Measurements from ENCODE around the gene PLEKHM1.
A peak's percentile ranks its signal among the peaks of the same experiment; 100 is the strongest.
"Not testable (repeated sequence)": the region's sequence is repeated elsewhere in the genome, so short reads cannot be mapped to it uniquely, and the experiment has no call there.

Gene PLEKHM1

DNA sequence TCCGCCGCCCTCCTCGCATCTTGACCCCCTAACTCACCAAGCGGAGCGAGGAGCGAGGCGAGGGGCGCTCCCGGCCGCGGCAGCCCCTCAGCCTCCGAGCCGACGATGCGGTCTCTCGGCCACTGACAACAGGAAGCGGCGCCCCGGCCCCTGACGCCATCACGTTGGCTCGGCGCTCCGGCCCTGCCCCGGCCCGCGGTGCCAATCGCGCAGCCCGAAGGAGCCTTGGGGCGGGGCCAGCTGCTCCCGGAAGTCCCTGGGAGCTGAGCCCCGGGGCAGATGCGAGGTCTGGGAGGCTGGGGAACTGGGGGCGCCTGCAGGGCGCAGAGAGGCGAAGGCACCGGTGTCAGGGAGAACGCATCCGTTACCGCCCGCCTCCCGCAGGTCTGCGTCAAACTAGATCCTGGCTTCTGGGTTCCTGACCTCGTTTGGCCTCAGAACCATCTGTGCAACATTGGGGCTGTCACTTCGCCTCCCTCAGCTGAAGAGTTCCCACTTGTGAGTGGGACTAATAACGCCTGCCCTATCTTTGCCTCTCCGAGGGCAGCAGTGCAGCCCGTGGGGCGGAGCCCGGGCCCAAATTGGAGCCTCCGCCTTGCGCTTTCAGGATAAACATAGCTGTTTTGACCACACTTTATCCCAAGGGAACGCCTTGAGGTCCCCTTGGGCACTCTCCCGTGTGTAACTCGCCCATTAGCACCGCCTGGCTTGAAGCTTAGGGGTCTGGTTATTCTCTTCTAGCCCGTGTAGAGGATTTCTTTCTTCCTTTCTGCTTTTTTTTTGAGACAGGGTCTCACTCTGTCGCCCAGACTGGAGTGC, at the start of gene PLEKHM1:
Gene PLEKHM1 (minus strand): TSS at position 107 of the 819 bp plus-strand sequence. CDS start 8,237 bp downstream, outside the sequence.
- DNase-seq = peak; percentile 85

- DNase-seq = not testable (repeated sequence)
Observed at GRCh38 chr17:45538168-45538567, 47.6 kb upstream of the PLEKHM1 start.

DNA sequence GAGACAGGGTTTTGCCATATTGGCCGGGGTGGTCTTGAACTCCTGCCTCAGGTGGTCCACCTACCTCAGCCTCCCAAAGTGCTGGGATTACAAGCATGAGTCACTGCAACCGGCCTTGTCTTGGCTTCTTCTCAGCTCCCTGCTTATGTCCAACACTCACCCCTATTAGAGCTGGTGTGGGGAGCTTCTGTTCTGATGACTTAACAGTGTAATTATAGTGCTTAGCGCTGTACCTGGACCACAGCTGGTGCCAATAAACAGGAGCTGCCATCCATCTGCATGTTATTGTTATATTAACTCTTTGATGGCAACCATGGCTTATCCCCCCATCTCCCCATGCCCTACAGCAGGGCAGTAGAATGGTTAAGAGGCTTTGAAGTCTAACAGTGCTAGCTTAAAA, 15.6 kb upstream of the PLEKHM1 start:
- not testable (repeated sequence) for DNase-seq

- DNase-seq = not testable (repeated sequence)
Observed at GRCh38 chr17:45505183-45505582, 14.7 kb upstream of the PLEKHM1 start.

DNA sequence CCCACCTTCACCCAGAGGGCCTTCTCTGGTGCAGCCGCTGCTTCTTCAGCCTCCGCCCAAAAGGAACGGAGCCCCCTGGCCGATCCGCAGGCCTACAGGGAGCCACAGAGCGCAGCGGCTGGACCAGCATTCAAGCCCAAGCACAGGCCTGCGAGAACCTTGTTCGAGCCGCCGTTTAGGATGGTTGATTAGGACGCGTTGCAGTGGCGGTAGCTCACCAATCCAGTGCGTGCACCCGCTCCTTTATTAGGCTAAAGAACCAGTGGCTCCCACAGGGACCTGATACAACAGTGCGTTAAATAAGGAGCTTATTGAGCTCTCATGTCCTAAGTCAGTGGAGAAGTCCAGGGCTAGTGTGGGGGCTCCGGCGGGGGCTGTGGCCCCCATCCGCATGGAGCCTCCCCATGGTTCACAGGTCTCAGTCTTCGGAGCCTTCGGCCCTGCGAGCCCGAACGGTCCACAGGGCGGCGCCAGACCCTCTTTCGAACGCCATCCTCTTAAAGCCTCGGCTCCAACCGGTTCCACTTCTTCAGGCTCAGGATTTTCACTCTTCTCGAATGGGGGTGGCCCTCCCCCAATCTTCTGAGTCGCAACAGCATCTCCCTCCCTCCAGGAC, 10.7 kb upstream of the PLEKHM1 start:
- DNase-seq = not testable (repeated sequence)

DNA sequence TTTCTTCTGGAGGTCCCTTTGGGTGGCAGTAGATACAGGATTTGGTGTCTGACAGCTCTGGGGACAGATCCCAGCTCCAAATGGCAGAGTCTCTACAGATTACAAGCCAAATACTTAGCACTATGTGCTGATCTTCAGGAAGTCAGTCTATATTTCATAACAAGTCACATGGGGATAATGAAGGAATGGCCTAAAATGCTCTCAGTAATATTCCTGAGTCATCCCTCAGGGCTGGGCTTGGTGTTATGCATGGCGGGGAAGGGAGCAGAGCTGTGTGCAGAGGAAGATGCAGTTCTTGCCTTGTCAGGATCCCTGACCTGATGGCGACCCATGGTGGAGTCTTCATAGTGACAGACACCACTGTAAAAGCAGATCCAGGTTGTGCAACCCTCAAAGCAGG, 10.0 kb upstream of the PLEKHM1 start:
- not testable (repeated sequence) for DNase-seq

GRCh38 chr17:45499208-45499607, 8.7 kb upstream of the PLEKHM1 start:
- not testable (repeated sequence) for DNase-seq

- DNase-seq = not testable (repeated sequence)
Observed at GRCh38 chr17:45498377-45498776, 7.9 kb upstream of the PLEKHM1 start.

GRCh38 chr17:45497449-45497848, 6.9 kb upstream of the PLEKHM1 start:
- DNase-seq = not testable (repeated sequence)

DNA sequence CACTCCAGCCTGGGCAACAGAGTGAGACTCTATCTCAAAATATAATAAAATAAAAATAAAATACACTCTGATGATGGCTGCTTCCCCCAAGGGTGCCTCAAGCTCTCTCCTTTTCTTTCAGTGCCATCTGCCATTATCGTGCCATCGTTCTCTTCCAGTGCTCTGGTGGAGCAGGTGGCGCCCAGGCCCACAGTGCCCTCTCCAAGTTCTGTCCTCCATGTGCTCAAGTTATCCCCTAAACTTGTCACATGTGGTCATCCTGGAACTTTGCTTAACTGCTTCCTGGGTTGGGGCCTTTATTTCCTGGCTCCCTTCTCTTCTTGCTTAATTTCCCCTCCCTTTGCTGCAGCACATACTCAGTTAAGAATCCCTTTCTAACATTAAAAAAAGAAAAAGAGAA, 6.0 kb upstream of the PLEKHM1 start:
- DNase-seq = not testable (repeated sequence)

DNA sequence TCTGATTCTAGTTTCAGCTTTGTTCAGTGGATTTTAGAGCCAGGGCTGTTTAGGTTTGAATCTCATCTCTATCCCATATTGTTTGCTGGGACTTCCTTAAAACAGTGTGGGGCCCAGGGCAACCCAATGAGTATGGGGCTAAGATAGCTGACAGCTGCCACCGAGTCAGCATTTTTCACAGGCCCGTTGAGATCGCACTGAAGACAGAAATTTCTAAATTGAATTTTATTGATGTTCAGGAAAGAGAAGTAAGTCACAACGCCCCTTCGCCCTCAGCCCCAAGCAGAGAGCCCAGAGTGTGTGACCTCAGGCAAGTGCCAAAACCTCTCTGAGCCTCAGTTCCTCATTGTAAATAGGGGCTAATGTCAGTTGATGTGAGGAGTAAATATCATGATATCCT, 4.0 kb upstream of the PLEKHM1 start:
- DNase-seq = not testable (repeated sequence)

- DNase-seq = not testable (repeated sequence)
Observed at GRCh38 chr17:45492156-45492555, 1.6 kb upstream of the PLEKHM1 start.

DNA sequence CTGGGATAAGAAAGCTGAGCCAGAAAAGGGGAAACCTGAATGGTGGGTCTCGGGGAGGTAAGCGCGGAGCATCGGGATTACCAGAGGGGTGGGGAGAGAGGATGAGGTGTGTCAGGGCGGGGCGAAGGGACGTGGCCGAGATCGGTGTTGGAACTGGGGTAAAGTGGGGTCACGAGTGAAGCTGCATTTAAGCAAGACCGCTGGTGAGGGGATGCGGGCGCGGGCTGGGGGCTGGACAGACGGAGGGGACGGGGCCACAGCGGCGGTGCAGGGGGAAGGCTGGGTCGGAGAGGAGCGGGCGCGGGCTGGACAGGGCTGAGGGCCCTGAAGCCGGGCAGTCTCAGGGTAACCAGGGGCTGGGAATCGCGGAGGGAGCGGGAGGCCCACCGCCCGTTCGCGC, 323 bp downstream of the PLEKHM1 start:
- DNase-seq = not testable (repeated sequence)

GRCh38 chr17:45487704-45488103, 2.8 kb downstream of the PLEKHM1 start:
- not testable (repeated sequence) for DNase-seq

DNA sequence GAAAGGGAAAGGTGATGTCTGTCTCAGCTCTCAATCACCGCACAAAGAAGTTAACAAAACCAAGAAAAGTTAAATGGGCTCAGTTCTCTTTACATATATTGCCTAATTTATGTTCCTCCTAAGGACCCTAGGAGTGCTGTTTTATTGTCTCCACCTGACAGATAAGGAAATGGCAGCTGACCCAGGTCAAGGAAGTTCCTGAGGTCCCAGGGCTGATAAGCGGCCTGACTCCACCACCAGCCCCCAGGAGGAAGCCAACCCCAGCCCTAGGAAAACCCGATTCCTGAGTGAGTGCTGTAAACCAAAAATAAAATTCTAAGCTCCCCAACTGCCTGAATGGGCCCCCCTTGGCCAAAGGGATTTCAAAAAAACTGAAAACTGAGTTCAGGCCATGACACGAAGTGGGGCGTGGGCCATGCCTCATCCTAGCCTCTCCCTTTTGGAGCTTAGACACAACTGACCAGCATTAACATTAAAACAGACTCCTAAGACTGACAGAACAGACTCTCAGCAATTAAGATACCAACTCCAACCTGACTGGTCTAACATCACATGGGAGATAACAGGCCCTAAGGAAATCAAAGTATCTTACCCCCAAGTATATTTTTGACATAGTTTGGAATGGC, 6.8 kb downstream of the PLEKHM1 start:
- not testable (repeated sequence) for DNase-seq

- DNase-seq = not testable (repeated sequence)
Observed at GRCh38 chr17:45483177-45483576, 7.3 kb downstream of the PLEKHM1 start.

DNA sequence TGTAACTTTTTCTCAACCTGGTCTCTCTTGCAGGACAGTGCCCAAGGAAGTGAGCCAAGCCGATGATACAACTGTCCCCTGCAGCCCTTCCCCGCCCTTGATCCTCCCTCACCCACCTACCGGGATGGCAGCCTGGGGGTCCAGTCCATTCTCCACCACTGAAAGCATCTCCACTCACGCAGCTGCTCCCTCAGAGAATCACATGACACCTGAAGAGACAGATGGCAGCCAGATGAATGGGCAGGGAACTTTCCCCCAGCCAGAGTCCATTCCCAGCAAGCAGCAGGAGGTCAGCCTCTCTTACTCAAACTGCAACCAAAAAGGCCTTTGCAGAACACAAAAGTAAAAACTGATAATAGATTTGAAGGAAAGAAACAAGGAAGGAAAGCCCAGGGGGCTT, 8.2 kb downstream of the PLEKHM1 start:
- not testable (repeated sequence) for DNase-seq

DNA sequence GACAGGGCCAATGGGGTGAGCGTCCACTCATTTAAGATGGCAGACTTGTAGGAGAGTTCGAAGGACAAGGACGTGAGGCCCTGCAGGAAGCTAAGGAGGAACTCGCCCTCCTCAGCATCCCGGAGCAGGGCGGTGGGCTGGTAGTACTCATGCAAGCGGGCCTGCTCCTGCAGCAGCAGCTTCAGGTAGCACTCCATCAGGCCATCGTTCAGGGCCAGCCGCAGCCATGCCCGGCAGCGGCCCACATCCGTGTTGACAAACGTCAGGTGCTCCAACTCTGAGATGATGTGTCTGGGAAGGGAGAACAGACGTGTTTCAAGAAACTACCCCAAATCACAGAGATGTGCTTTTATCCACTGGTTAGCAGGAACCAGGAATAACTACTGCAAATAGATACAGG, 15.1 kb downstream of the PLEKHM1 start:
- DNase-seq = not testable (repeated sequence)

GRCh38 chr17:45472249-45472648, 18.3 kb downstream of the PLEKHM1 start:
- not testable (repeated sequence) for DNase-seq

DNA sequence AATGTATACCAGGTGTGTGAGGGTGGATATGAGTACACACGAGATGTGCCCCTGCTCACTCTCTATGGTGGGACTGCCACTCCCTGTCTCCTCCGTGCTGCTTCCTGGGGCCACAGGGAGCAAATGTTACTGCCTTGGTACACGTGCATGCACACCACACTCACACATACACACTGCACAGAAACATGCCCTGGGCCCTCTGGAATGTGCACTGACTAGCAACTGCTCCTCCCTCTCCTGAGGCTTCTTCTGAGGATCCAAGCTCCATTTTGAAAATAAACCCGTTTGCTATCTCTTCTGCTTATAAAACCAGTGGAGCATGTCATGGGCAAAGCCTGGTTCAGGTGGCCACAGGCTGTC, 21.3 kb downstream of the PLEKHM1 start:
- not testable (repeated sequence) for DNase-seq

- DNase-seq = not testable (repeated sequence)
Observed at GRCh38 chr17:45468293-45469203, 22.0 kb downstream of the PLEKHM1 start.

DNA sequence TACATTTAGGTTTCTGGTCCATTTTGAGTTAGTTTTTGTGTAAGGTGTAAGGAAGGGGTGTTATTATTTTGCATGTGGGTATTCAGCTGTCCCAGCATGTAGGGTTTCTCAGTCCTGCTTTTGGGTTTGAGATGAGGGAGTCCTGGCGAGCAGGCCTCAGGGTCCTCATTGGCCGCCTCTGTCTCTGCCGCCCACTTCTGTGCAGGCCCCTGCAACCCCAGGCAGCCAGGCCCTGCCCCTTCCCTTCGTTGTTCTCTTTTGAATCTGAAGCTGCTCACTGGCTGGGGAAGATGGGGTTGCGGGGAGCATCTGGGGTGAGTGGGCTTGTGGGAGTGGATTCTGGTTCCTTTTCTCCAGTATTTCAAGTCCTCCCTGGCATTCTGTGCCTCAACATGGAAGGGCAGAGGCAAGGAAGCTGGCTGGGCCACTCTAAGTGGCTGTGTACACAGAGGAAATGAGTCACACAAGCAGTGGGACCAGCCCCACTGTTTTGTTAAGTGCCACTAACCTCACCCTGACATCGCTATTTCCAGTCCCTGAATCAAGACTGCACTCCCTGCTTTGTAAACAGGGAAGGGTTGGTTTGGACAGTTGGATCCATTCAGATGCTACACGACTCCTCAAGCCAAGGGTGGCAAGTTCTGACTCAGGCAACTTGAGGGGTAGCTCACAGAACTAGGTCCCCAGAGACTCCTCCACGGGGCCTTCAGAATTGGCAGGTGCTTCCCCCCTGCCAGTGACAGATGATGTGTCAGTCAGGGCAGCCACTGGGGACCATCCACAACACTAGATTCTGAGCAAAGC, 28.8 kb downstream of the PLEKHM1 start:
- DNase-seq = peak; percentile 40
